Measurements from ENCODE around the gene AGT. TPM values are rescaled to one million over a fixed set of nuclear protein-coding genes. Genes with fewer than 3 reads are reported as not detected.
A peak's percentile ranks its signal among the peaks of the same experiment; 100 is the strongest.

Gene AGT
- total and polyA plus RNA-seq, 2 donors from 2014 or later = 30.1 to 65.1 TPM

- Histone ChIP-seq H3K9ac (ENCODE audit: low read length in 3 of 3) (no peak overlapping the region), H3K27me3 (ENCODE audit: control insufficient read depth, insufficient read depth, low read length) (no peaks in the 10 kb centered on the region), H3K27ac (ENCODE audit: low read depth in 2 of 2, low read length in 2 of 2) (no peak overlapping the region), H3K36me3 (ENCODE audit: control insufficient read depth in 2 of 3, insufficient read depth in 3 of 3, low read length in 3 of 3) (peaks cover 1 to 17% (median 14%) of the 10 kb centered on the region in 3 donors), H3K4me1 (ENCODE audit: control insufficient read depth in 2 of 3, insufficient read depth in 2 of 3, low read depth in 1 of 3, low read length in 3 of 3) (no peaks in the 10 kb centered on the region), H3K9me3 (ENCODE audit: control insufficient read depth in 2 of 3, insufficient read depth in 1 of 3, low read length in 3 of 3) (no peaks in the 10 kb centered on the region), H3K4me3 (ENCODE audit: low read length in 3 of 3) (no peak overlapping the region)
- FAIRE-seq = no peak
- intact Hi-C loops (cut with DNase I) = no loop called here
- no peak for TF ChIP-seq CTCF (IDR thresholded peaks at IDR 0.05; ENCODE audit: borderline replicate concordance, extremely low read depth, insufficient read depth)
- no peak for DNase-seq
Observed at GRCh38 chr1:230694991-230695390, 18.9 kb downstream of the AGT start.

GRCh38 chr1:230694464-230694863, 19.5 kb downstream of the AGT start:
- TF ChIP-seq CTCF (IDR thresholded peaks at IDR 0.05; ENCODE audit: borderline replicate concordance, extremely low read depth, insufficient read depth) = no peak
- no peaks in the 10 kb centered on the region for H3K9me3 ChIP-seq (ENCODE audit: control insufficient read depth in 2 of 3, insufficient read depth in 1 of 3, low read length in 3 of 3)

GRCh38 chr1:230693777-230694176, 20.1 kb downstream of the AGT start:
- FAIRE-seq (no peak), DNase-seq (peak in 1 of 5 donors; percentile 26)
- Histone ChIP-seq H3K27me3 (ENCODE audit: control insufficient read depth, insufficient read depth, low read length) (no peaks in the 10 kb centered on the region), H3K9ac (ENCODE audit: low read length in 3 of 3) (no peak overlapping the region), H3K9me3 (ENCODE audit: control insufficient read depth in 2 of 3, insufficient read depth in 1 of 3, low read length in 3 of 3) (no peaks in the 10 kb centered on the region), H3K36me3 (ENCODE audit: control insufficient read depth in 2 of 3, insufficient read depth in 3 of 3, low read length in 3 of 3) (peaks cover 6 to 27% (median 21%) of the 10 kb centered on the region in 3 donors), H3K4me3 (ENCODE audit: low read length in 3 of 3) (no peak overlapping the region), H3K27ac (ENCODE audit: low read depth in 2 of 2, low read length in 2 of 2) (no peak overlapping the region), H3K4me1 (ENCODE audit: control insufficient read depth in 2 of 3, insufficient read depth in 2 of 3, low read depth in 1 of 3, low read length in 3 of 3) (no peaks in the 10 kb centered on the region)
- intact Hi-C loops (cut with DNase I) = no loop called here
- TF ChIP-seq CTCF (IDR thresholded peaks at IDR 0.05; ENCODE audit: borderline replicate concordance, extremely low read depth, insufficient read depth) = no peak

More at GRCh38 chr1:230694464-230694863, 19.5 kb downstream of the AGT start:
- Histone ChIP-seq H3K27me3 (ENCODE audit: control insufficient read depth, insufficient read depth, low read length) (no peaks in the 10 kb centered on the region), H3K36me3 (ENCODE audit: control insufficient read depth in 2 of 3, insufficient read depth in 3 of 3, low read length in 3 of 3) (peaks cover 6 to 23% (median 18%) of the 10 kb centered on the region in 3 donors), H3K4me3 (ENCODE audit: low read length in 3 of 3) (no peak overlapping the region), H3K4me1 (ENCODE audit: control insufficient read depth in 2 of 3, insufficient read depth in 2 of 3, low read depth in 1 of 3, low read length in 3 of 3) (no peaks in the 10 kb centered on the region), H3K9ac (ENCODE audit: low read length in 3 of 3) (no peak overlapping the region), H3K27ac (ENCODE audit: low read depth in 2 of 2, low read length in 2 of 2) (no peak overlapping the region)
- DNase-seq (no peak), FAIRE-seq (no peak)
- intact Hi-C loops (cut with DNase I) = no loop called here

GRCh38 chr1:230693221-230693620, 20.7 kb downstream of the AGT start:
- intact Hi-C loops (cut with DNase I) = no loop called here
- FAIRE-seq = no peak
- peaks cover 6 to 33% (median 24%) of the 10 kb centered on the region in 3 donors for H3K36me3 ChIP-seq (ENCODE audit: control insufficient read depth in 2 of 3, insufficient read depth in 3 of 3, low read length in 3 of 3)

More at GRCh38 chr1:230693221-230693620, 20.7 kb downstream of the AGT start:
- no peak for TF ChIP-seq CTCF (IDR thresholded peaks at IDR 0.05; ENCODE audit: borderline replicate concordance, extremely low read depth, insufficient read depth)
- H3K9ac ChIP-seq (ENCODE audit: low read length in 3 of 3) = no peak overlapping the region
- no peaks in the 10 kb centered on the region for H3K9me3 ChIP-seq (ENCODE audit: control insufficient read depth in 2 of 3, insufficient read depth in 1 of 3, low read length in 3 of 3)
- H3K4me3 ChIP-seq (ENCODE audit: low read length in 3 of 3) = no peak overlapping the region
- H3K4me1 ChIP-seq (ENCODE audit: control insufficient read depth in 2 of 3, insufficient read depth in 2 of 3, low read depth in 1 of 3, low read length in 3 of 3) = no peaks in the 10 kb centered on the region
- H3K27ac ChIP-seq (ENCODE audit: low read depth in 2 of 2, low read length in 2 of 2) = no peak overlapping the region
- no peak for DNase-seq
- H3K27me3 ChIP-seq (ENCODE audit: control insufficient read depth, insufficient read depth, low read length) = no peaks in the 10 kb centered on the region
